Keratinocyte (primary cell): ENCODE data around the gene NDUFS4.
"Not testable (repeated sequence)": the region's sequence is repeated elsewhere in the genome, so short reads cannot be mapped to it uniquely, and the experiment has no call there.

Experiments used
- CTCF ChIP-seq, 3 experiments: IDR thresholded peaks in 1 of 3; conservative IDR thresholded peaks in 1 of 3; optimal IDR thresholded peaks in 1 of 3; 2 replicates in 2 of 3; 3 replicates in 1 of 3; pipeline versions ENCODE3 to v1.5.1; 2011; ENCODE audit warnings: low read length in 3 of 3, mild to moderate bottlenecking in 3 of 3, moderate library complexity in 2 of 3, control low read depth in 1 of 3, inconsistent platforms in 1 of 3; ENCODE audit not compliant: insufficient read depth in 2 of 3; ENCODE audit errors: extremely low read depth in 1 of 3
- EZH2 ChIP-seq: IDR thresholded peaks from one replicate; pipeline ENCODE4 v1.6.1; 2012; ENCODE audit warnings: inconsistent platforms, mild to moderate bottlenecking, low read length, moderate library complexity

- not testable (repeated sequence) for TF ChIP-seq CTCF (optimal IDR thresholded peaks at IDR 0.05 in 1 of 3, IDR thresholded peaks at IDR 0.05 in 1 of 3, conservative IDR thresholded peaks at IDR 0.05 in 1 of 3; ENCODE audit: extremely low read depth in 1 of 3, insufficient read depth in 2 of 3, low read length in 3 of 3); EZH2
Observed at GRCh38 chr5:53540739-53541138, 19.7 kb upstream of the NDUFS4 start.
